ENCODE results near the gene RANBP2.

- no peak for TF ChIP-seq CTCF (IDR thresholded peaks at IDR 0.05)
- no peak for TF ChIP-seq ZFX (IDR thresholded peaks at IDR 0.05; ENCODE audit: borderline replicate concordance)
These were observed 14.4 kb upstream of the RANBP2 start for GRCh38 chr2:108704871-108705270.
